Spinal cord (tissue), 10 donors: ENCODE data around the gene PLEKHM2. TPM values are rescaled to one million over a fixed set of nuclear protein-coding genes. Genes with fewer than 3 reads are reported as not detected.

Experiments
- DNase-seq, 6 donors: peaks; one replicate each; pipeline versions ENCODE4 v3.0.0 to v3.0.0-alpha.2; 2013 to 2015; ENCODE audit warnings: low spot score in 6 of 6, low read depth in 4 of 6
- H3K27ac ChIP-seq: one replicate; pipeline ENCODE4 v1.5.1; 2013; ENCODE audit warnings: low read depth, low read length, control low read depth
- H3K27me3 ChIP-seq: one replicate; pipeline ENCODE4 v1.6.1; 2013; ENCODE audit warnings: low read length; ENCODE audit not compliant: control insufficient read depth, insufficient read depth
- H3K36me3 ChIP-seq: one replicate; pipeline ENCODE4 v1.6.1; 2013; ENCODE audit warnings: low read length; ENCODE audit not compliant: control insufficient read depth, insufficient read depth
- H3K4me1 ChIP-seq: one replicate; pipeline ENCODE4 v1.6.1; 2013; ENCODE audit warnings: low read length; ENCODE audit not compliant: control insufficient read depth, insufficient read depth
- H3K4me3 ChIP-seq: one replicate; pipeline ENCODE4 v1.5.1; 2013; ENCODE audit warnings: low read depth, low read length, control low read depth
- H3K9me3 ChIP-seq: one replicate; pipeline ENCODE4 v1.6.1; 2013; ENCODE audit warnings: low read length; ENCODE audit not compliant: control insufficient read depth, insufficient read depth
- WGBS: methylation state at CpG from one replicate; pipeline ENCODE4 v1.1.5; 2013; ENCODE audit warnings: missing lambda C conversion rate; ENCODE audit not compliant: insufficient coverage; 5-methylcytosine and 5-hydroxymethylcytosine counted together
- polyA plus RNA-seq, 2 donors: library from polyadenylated mRNA; unstranded; fragments of 120-200 nt; gene quantifications; one replicate each; pipeline ENCODE4 v1.2.1, GENCODE V29; 2013; ENCODE audit not compliant: insufficient read length in 2 of 2
- total RNA-seq, 2 donors: library from RNA; depleted of rRNA in 1 of 2; stranded (reverse); fragments of 120-200 nt in 1 of 2; fragments of >200 nt in 1 of 2; gene quantifications; one replicate each; pipeline versions ENCODE4 v1.2.3 to v1.2.4, GENCODE V29; 2013 to 2014
- donor health status: healthy.

The PLEKHM2 gene
- total and polyA plus RNA-seq, 4 donors, result 27.5 to 66.8 (median 51.1) TPM

GRCh38 chr1:15742339-15742801, 58.2 kb downstream of the PLEKHM2 start, which contains the start of gene TMEM82:
TMEM82 (plus strand) TSS chr1:15742499; CDS start chr1:15742560, 61 bp downstream.
- WGBS, result 32% methylated on average over 14 of the region's 14 CpGs
- no peak for DNase-seq
- no peaks in the 10 kb centered on the region for H3K9me3 ChIP-seq
- H3K4me3 ChIP-seq, result no peak within 1 kb of the TSS
- peaks cover 29% of the 10 kb centered on the region for H3K36me3 ChIP-seq
- H3K4me1 ChIP-seq, result peaks cover 5% of the 10 kb centered on the region
- H3K27me3 ChIP-seq, result no peaks in the 10 kb centered on the region
- no peak within 1 kb of the TSS for H3K27ac ChIP-seq

- no peak for DNase-seq
- WGBS, result 70% methylated on average over 30 of the region's 30 CpGs
- H3K36me3 ChIP-seq, result peaks cover 11% of the 10 kb centered on the region
- no peaks in the 10 kb centered on the region for H3K27me3 ChIP-seq
- H3K27ac ChIP-seq, result no peak overlapping the region
- H3K4me3 ChIP-seq, result no peak overlapping the region
- peaks cover 5% of the 10 kb centered on the region for H3K4me1 ChIP-seq
- no peaks in the 10 kb centered on the region for H3K9me3 ChIP-seq
Observed at GRCh38 chr1:15744122-15744679, 60.1 kb downstream of the PLEKHM2 start.

GRCh38 chr1:15747378-15747777, 63.3 kb downstream of the PLEKHM2 start:
- Histone ChIP-seq H3K4me3 (no peak overlapping the region), H3K9me3 (no peaks in the 10 kb centered on the region), H3K27me3 (no peaks in the 10 kb centered on the region), H3K36me3 (no peaks in the 10 kb centered on the region), H3K27ac (no peak overlapping the region), H3K4me1 (peaks cover 3% of the 10 kb centered on the region)
- no peak for DNase-seq
- WGBS, result 75% methylated on average over 6 of the region's 8 CpGs

DNA sequence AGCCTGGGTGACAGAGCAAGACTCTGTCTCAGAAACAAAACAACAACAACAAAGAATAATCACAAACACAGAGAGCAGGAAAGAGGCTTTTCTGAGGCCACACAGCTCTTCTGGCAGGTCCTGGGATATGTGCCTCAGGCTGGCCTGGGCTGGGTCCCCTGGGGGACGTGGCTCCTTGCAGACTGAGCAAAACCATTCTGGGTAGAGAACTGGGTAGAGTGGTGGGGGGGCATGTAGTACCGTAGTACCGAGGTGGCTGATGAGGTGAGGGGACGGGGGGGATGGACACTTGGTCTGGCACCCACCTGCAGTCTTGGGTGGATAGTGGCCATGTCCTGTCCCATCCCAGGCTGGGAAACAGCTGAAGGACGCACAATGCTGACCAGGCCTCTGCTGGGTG, 64.1 kb downstream of the PLEKHM2 start:
- H3K36me3 ChIP-seq, result no peaks in the 10 kb centered on the region
- no peaks in the 10 kb centered on the region for H3K27me3 ChIP-seq
- no peak for DNase-seq
- no peak overlapping the region for H3K4me3 ChIP-seq
- H3K27ac ChIP-seq, result no peak overlapping the region
- 93% methylated on average over 5 of the region's 5 CpGs for WGBS
- no peaks in the 10 kb centered on the region for H3K9me3 ChIP-seq
- peaks cover 3% of the 10 kb centered on the region for H3K4me1 ChIP-seq

- WGBS, result 82% methylated on average over 10 of the region's 10 CpGs
- Histone ChIP-seq H3K9me3 (no peaks in the 10 kb centered on the region), H3K4me3 (no peak overlapping the region), H3K27me3 (no peaks in the 10 kb centered on the region), H3K27ac (no peak overlapping the region), H3K36me3 (no peaks in the 10 kb centered on the region), H3K4me1 (peaks cover 3% of the 10 kb centered on the region)
- no peak for DNase-seq
Observed at GRCh38 chr1:15748690-15749398, 64.7 kb downstream of the PLEKHM2 start.

DNA sequence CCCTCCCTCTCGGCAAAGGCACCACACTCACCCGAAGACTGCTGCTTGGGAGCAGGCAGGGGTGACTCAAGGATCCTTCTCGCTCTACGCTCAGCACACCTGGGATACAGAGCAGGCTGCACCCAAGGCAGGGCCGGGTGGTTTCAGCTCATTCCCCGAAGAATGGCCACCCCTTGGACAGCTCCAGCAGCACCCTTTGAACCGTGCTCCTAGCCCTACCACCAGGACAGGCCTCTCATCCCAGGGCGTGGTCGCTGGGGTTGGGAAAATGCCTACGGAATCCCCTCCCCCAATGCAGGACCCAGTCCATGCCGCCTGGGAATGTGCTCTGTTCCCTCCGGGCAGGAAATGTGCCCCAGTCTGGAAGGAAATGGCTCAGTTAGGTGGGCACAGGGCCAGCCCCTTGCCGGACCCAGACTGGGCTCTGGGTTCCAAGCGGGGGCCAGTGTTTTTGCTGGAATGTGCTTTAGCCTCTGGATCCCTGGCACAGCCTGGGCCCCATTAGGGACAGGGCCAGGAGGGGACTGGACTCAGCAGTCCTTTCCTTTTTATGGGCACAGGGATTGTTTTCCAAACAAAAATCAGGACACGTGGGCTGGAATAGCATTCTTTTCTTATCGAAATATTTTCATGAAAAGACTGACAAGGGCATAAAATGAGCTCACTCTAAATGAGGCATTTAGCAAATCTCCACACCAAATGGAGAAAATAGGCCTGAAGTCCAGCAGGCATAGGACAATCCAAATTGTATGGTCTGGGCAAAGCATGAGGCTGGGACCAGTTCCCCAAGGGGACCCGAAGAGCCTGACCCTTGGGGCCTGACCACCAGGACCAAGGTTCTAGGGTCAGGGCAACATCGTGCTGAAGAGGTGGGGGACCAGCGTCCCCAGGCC, 65.5 kb downstream of the PLEKHM2 start:
- Histone ChIP-seq H3K4me1 (peaks cover 3% of the 10 kb centered on the region), H3K27me3 (no peaks in the 10 kb centered on the region), H3K36me3 (no peaks in the 10 kb centered on the region), H3K9me3 (no peaks in the 10 kb centered on the region), H3K27ac (no peak overlapping the region), H3K4me3 (no peak overlapping the region)
- no peak for DNase-seq
- WGBS, result 73% methylated on average over 17 of the region's 19 CpGs

DNA sequence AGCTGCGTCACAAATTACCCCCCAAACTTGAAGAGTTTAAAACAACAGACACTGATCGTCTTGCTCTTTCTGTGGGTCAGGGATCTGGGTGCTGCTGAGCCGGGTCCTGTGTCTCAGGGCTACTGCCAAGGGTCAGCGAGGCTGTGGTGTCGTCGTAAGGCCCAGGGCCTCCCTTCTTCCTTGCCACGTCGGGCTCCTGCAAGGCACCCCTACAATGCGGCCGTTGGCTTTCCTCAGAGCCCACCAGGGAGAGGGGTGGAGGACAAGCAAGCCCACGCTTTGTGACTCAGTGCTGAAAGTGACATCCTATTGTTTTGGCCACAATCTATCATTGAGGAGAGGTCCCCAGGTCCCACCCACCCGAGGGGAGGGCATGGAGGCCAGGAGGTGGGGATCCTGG, 66.8 kb downstream of the PLEKHM2 start:
- 72% methylated on average over 7 of the region's 12 CpGs for WGBS
- Histone ChIP-seq H3K9me3 (no peaks in the 10 kb centered on the region), H3K4me1 (peaks cover 7% of the 10 kb centered on the region), H3K27ac (no peak overlapping the region), H3K27me3 (peaks cover 3% of the 10 kb centered on the region), H3K36me3 (no peaks in the 10 kb centered on the region), H3K4me3 (no peak overlapping the region)
- no peak for DNase-seq

DNA sequence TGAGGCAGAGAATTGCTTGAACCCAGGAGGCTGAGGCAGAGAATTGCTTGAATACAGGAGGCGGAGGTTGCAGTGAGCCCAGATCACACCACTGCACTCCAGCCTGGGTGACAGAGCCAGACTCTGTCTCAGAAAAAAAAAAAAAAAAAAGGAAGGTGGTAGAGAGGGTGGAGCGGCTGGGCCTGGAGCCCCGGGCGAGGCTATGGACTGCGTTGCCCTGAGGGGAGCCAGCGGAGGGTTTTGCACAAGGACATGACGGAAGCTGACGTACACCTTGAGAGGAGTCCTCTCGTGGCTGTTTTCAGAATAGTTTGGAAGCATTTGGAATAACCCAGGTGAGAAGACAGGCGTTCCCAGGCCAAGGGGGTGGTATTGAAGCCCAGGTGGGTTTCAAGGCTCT, 67.6 kb downstream of the PLEKHM2 start:
- DNase-seq, result no peak
- Histone ChIP-seq H3K4me1 (peaks cover 14% of the 10 kb centered on the region), H3K4me3 (no peak overlapping the region), H3K27me3 (peaks cover 9% of the 10 kb centered on the region), H3K27ac (no peak overlapping the region), H3K9me3 (no peaks in the 10 kb centered on the region), H3K36me3 (no peaks in the 10 kb centered on the region)
- WGBS, result 91% methylated on average over 9 of the region's 10 CpGs

DNA sequence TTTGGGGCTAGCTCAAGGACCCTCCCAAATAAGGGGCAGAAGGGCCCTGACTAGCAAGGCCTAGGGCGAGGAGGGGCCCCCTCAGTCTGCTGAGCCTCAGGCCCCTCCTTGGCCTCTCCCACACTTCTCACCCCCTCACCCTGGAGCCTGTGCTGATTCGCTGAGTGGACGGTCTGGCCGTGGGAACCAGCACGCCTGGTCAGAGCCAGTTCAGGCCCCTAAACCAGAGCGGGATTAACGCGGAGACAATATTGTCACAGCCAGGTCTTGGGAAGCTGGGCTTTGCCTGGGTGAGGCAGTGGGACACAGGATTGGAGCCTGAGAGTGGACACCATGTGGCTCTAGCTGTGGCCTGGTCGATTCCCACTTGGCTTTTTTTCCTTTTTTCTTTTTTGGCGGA, 69.7 kb downstream of the PLEKHM2 start:
- Histone ChIP-seq H3K9me3 (no peaks in the 10 kb centered on the region), H3K4me1 (peaks cover 29% of the 10 kb centered on the region), H3K4me3 (no peak overlapping the region), H3K36me3 (no peaks in the 10 kb centered on the region), H3K27ac (no peak overlapping the region), H3K27me3 (peaks cover 23% of the 10 kb centered on the region)
- WGBS, result 78% methylated on average over 10 of the region's 10 CpGs
- DNase-seq, result no peak
